HEK293 (cell line): ENCODE measurements around the gene NOC4L.
A peak's percentile ranks its signal among the peaks of the same experiment; 100 is the strongest.

ENCODE experiments used
- CTCF ChIA-PET: fragments of 350-600 bp; formaldehyde crosslinking; extraction: SDS; loops from one replicate; lab custom pipeline; 2021; ENCODE audit warnings: antibody characterized with exemption; lab: Yijun Ruan, JAX
- POLR2A ChIA-PET: fragments of 300-600 bp; formaldehyde crosslinking; extraction: SDS; loops from one replicate; lab custom pipeline; 2020; ENCODE audit warnings: antibody characterized with exemption, inconsistent platforms; lab: Yijun Ruan, JAX
- H3K27ac ChIP-seq: fragments of 200-500 bp; sonication (Bioruptor generic); 2 replicates; pipeline ENCODE4 v1.5.1; 2014; ENCODE audit warnings: low read depth, low read length, control low read depth, inconsistent platforms; ENCODE audit errors: extremely low read depth
- H3K36me3 ChIP-seq, 2 experiments: fragments of 200-500 bp in 1 of 2; sonication (Bioruptor generic) in 1 of 2; 1 replicate in 1 of 2; 2 replicates in 1 of 2; pipeline ENCODE4 v1.5.1; 2014 to 2017; ENCODE audit warnings: inconsistent platforms in 2 of 2, low read length in 2 of 2; ENCODE audit not compliant: control insufficient read depth in 2 of 2, insufficient read depth in 1 of 2
- H3K4me1 ChIP-seq: fragments of 200-500 bp; sonication (Bioruptor generic); 2 replicates; pipeline ENCODE4 v1.5.1; 2014; ENCODE audit warnings: mild to moderate bottlenecking, low read length, inconsistent platforms; ENCODE audit not compliant: control insufficient read depth, insufficient read depth
- H3K4me3 ChIP-seq: 2 replicates; pipeline ENCODE4 v1.5.1; 2011; ENCODE audit warnings: low read depth, mild to moderate bottlenecking, control low read depth, low read length, moderate library complexity
- H3K9me3 ChIP-seq: fragments of 200-500 bp; sonication (Bioruptor generic); 2 replicates; pipeline ENCODE4 v1.5.1; 2014; ENCODE audit warnings: low read depth, low read length, inconsistent platforms; ENCODE audit not compliant: control insufficient read depth, insufficient read depth
- KLF1 ChIP-seq: fragments of 450-650 bp; formaldehyde crosslinking; IDR thresholded peaks from 2 replicates; pipeline ENCODE4 v1.5.1; 2016; ENCODE audit warnings: missing biosample characterization, missing genetic modification characterization
- KLF17 ChIP-seq: fragments of 450-650 bp; formaldehyde crosslinking; IDR thresholded peaks from 2 replicates; pipeline ENCODE4 v1.5.1; 2016; ENCODE audit warnings: missing biosample characterization, missing genetic modification characterization
- OVOL3 ChIP-seq: fragments of 450-650 bp; formaldehyde crosslinking; IDR thresholded peaks from 2 replicates; pipeline ENCODE4 v1.5.1; 2016; ENCODE audit warnings: missing biosample characterization, missing genetic modification characterization
- PATZ1 ChIP-seq: fragments of 450-650 bp; formaldehyde crosslinking; IDR thresholded peaks from 2 replicates; pipeline ENCODE4 v1.5.1; 2016; ENCODE audit warnings: missing biosample characterization, missing genetic modification characterization
- SCRT1 ChIP-seq: fragments of 450-650 bp; formaldehyde crosslinking; IDR thresholded peaks from 2 replicates; pipeline ENCODE4 v1.5.1; 2016; ENCODE audit warnings: missing biosample characterization, missing genetic modification characterization, borderline replicate concordance
- SETDB1 ChIP-seq: IDR thresholded peaks from one replicate; pipeline ENCODE4 v1.6.1; 2017; ENCODE audit warnings: mild to moderate bottlenecking, low read length, moderate library complexity, mixed read lengths; ENCODE audit not compliant: insufficient read length
- TRIM28 ChIP-seq: IDR thresholded peaks from 2 replicates; pipeline ENCODE4 v1.6.1; 2011; ENCODE audit warnings: low read length, control low read depth, borderline replicate concordance
- ZBTB17 ChIP-seq: fragments of 450-650 bp; formaldehyde crosslinking; IDR thresholded peaks from 2 replicates; pipeline ENCODE4 v1.5.1; 2016; ENCODE audit warnings: missing biosample characterization, missing genetic modification characterization
- ZNF175 ChIP-seq: fragments of 450-650 bp; formaldehyde crosslinking; IDR thresholded peaks from 2 replicates; pipeline ENCODE4 v1.5.1; 2016; ENCODE audit warnings: missing biosample characterization, missing genetic modification characterization
- ZNF18 ChIP-seq: fragments of 450-650 bp; formaldehyde crosslinking; IDR thresholded peaks from 2 replicates; pipeline ENCODE4 v1.5.1; 2016; ENCODE audit warnings: missing biosample characterization, missing genetic modification characterization
- ZNF2 ChIP-seq: fragments of 450-650 bp; formaldehyde crosslinking; IDR thresholded peaks from 2 replicates; pipeline ENCODE4 v1.5.1; 2016; ENCODE audit warnings: missing biosample characterization, missing genetic modification characterization
- ZNF302 ChIP-seq: fragments of 450-650 bp; formaldehyde crosslinking; IDR thresholded peaks from 2 replicates; pipeline ENCODE4 v1.5.1; 2016; ENCODE audit warnings: missing biosample characterization, missing genetic modification characterization, low read depth
- ZNF571 ChIP-seq: fragments of 450-650 bp; formaldehyde crosslinking; IDR thresholded peaks from 2 replicates; pipeline ENCODE4 v1.5.0; 2017; ENCODE audit warnings: missing biosample characterization, missing genetic modification characterization
- ZNF580 ChIP-seq: fragments of 450-650 bp; formaldehyde crosslinking; IDR thresholded peaks from 2 replicates; pipeline ENCODE4 v1.5.1; 2016; ENCODE audit warnings: missing biosample characterization, missing genetic modification characterization
- ZNF621 ChIP-seq: fragments of 450-650 bp; formaldehyde crosslinking; IDR thresholded peaks from 2 replicates; pipeline ENCODE4 v1.5.1; 2017; ENCODE audit warnings: missing biosample characterization, missing genetic modification characterization
- ZNF670 ChIP-seq: fragments of 450-650 bp; formaldehyde crosslinking; IDR thresholded peaks from 2 replicates; pipeline ENCODE4 v1.5.1; 2016; ENCODE audit warnings: missing biosample characterization, missing genetic modification characterization, low read depth
- ZSCAN5A ChIP-seq: fragments of 450-650 bp; formaldehyde crosslinking; IDR thresholded peaks from 2 replicates; pipeline ENCODE4 v1.5.1; 2016; ENCODE audit warnings: missing biosample characterization, missing genetic modification characterization
- ZXDB ChIP-seq: fragments of 450-650 bp; formaldehyde crosslinking; IDR thresholded peaks from 2 replicates; pipeline ENCODE4 v1.5.1; 2016; ENCODE audit warnings: missing biosample characterization, missing genetic modification characterization
- TF ChIP-seq, protein P1 (sequence below): fragments of 450-650 bp; formaldehyde crosslinking; IDR thresholded peaks from 2 replicates; pipeline ENCODE4; 2016; ENCODE audit warnings: missing biosample characterization, missing genetic modification characterization
- TF ChIP-seq, protein P2 (sequence below): fragments of 450-650 bp; formaldehyde crosslinking; IDR thresholded peaks from 2 replicates; pipeline ENCODE4 v1.5.1; 2016; ENCODE audit warnings: missing biosample characterization, missing genetic modification characterization
- TF ChIP-seq, protein P3 (sequence below): fragments of 450-650 bp; formaldehyde crosslinking; IDR thresholded peaks from 2 replicates; pipeline ENCODE4 v1.5.1; 2016; ENCODE audit warnings: missing biosample characterization, missing genetic modification characterization
- TF ChIP-seq, protein P4 (sequence below): fragments of 450-650 bp; formaldehyde crosslinking; IDR thresholded peaks from 2 replicates; pipeline ENCODE4 v1.5.1; 2016; ENCODE audit warnings: missing biosample characterization, missing genetic modification characterization

The NOC4L gene

DNA sequence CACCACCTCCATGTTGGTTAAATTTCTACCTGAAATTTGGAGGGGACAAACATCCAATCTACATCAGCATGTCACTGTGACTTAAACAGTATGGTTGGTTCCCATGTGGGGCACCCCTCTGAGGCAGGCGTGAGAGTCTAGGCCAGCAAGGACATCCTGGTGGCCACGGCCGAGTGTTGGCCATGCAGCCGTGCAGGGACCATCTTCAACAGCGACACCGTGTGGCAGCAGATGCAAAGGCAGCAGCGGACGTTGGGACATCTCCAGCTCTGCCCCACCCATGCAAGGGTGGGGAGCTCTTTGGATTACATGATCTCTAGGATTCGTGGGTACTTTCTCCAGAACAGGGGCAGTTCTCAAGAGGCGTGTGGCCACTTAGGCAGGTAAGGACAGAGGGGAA is 49.8 kb downstream of the NOC4L start:
- Histone ChIP-seq H3K4me1 (peaks cover 9% of the 10 kb centered on the region), H3K4me3 (no peak overlapping the region), H3K27ac (no peak overlapping the region)
- CTCF ChIA-PET = interaction anchor here (0.6 to 1.8 kb wide), 10 partner anchors 10 to 220 kb away, joined by 3 to 7 read pairs (median 4); no protein-coding TSS in a partner anchor
- TF ChIP-seq KLF1 = peak; percentile 72
- no peak for TF ChIP-seq ZNF571
- TF ChIP-seq ZSCAN5A = no peak
- TF ChIP-seq, protein P1, sequence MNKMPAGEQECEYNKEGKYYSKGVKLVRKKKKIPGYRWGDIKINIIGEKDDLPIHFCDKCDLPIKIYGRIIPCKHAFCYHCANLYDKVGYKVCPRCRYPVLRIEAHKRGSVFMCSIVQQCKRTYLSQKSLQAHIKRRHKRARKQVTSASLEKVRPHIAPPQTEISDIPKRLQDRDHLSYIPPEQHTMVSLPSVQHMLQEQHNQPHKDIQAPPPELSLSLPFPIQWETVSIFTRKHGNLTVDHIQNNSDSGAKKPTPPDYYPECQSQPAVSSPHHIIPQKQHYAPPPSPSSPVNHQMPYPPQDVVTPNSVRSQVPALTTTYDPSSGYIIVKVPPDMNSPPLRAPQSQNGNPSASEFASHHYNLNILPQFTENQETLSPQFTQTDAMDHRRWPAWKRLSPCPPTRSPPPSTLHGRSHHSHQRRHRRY (tag by site-specific recombination) = no peak
- no peak for TF ChIP-seq ZNF18 (tag by site-specific recombination)
- TF ChIP-seq ZNF670 = no peak
- TF ChIP-seq, protein P2, sequence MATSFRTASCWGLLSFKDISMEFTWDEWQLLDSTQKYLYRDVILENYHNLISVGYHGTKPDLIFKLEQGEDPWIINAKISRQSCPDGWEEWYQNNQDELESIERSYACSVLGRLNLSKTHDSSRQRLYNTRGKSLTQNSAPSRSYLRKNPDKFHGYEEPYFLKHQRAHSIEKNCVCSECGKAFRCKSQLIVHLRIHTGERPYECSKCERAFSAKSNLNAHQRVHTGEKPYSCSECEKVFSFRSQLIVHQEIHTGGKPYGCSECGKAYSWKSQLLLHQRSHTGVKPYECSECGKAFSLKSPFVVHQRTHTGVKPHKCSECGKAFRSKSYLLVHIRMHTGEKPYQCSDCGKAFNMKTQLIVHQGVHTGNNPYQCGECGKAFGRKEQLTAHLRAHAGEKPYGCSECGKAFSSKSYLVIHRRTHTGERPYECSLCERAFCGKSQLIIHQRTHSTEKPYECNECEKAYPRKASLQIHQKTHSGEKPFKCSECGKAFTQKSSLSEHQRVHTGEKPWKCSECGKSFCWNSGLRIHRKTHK = no peak
- TF ChIP-seq TRIM28 = peak; percentile 45; the same call in 1 of the 2 replicates
- no peak for TF ChIP-seq ZXDB
- no peak for TF ChIP-seq ZNF580
- peak; percentile 92 for TF ChIP-seq SETDB1
- TF ChIP-seq KLF17 (tag by site-specific recombination) = peak; percentile 60; the same call in 1 of the 2 replicates
- TF ChIP-seq ZNF2 (tag by site-specific recombination) = peak; percentile 100
- TF ChIP-seq ZNF621 (tag by site-specific recombination) = no peak
- TF ChIP-seq, all 188 proteins: peak for 5
- POLR2A ChIA-PET = no interaction called here
- no peaks in the 10 kb centered on the region for H3K9me3 ChIP-seq
- no peaks in the 10 kb centered on the region for H3K36me3 ChIP-seq

DNA sequence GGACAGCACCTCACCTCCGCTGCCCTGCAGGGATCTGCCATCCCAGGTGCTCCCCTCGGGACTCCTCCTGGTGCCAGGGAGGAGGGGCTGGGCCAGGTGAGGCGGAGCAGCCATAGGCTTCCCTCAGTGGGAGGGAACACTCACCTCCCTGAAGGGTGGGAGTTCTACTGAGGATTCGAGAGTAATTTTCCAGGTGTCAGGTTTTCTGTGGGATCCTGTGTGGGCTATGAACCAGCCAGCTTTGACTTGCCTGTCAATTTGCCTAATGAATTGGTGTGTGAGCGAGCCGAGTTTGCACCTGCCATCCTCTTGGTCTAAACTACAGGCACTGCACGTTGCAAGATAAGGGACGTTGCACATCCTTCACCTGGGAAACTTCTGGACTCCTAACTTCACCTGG is 50.3 kb downstream of the NOC4L start:
- Histone ChIP-seq H3K4me3 (no peak overlapping the region), H3K36me3 (no peaks in the 10 kb centered on the region), H3K27ac (no peak overlapping the region), H3K4me1 (peaks cover 6% of the 10 kb centered on the region), H3K9me3 (no peaks in the 10 kb centered on the region)
- ChIA-PET CTCF (interaction anchor here (0.6 to 1.8 kb wide), 8 partner anchors 10 to 220 kb away, joined by 3 to 7 read pairs (median 4); no protein-coding TSS in a partner anchor), POLR2A (no interaction called here)
- TF ChIP-seq ZBTB17 (tag by site-specific recombination) (no peak), PATZ1 (tag by site-specific recombination) (no peak), ZNF302 (tag by site-specific recombination) (no peak), OVOL3 (no peak), ZNF175 (tag by site-specific recombination) (no peak), SCRT1 (no peak)
- TF ChIP-seq, protein P3, sequence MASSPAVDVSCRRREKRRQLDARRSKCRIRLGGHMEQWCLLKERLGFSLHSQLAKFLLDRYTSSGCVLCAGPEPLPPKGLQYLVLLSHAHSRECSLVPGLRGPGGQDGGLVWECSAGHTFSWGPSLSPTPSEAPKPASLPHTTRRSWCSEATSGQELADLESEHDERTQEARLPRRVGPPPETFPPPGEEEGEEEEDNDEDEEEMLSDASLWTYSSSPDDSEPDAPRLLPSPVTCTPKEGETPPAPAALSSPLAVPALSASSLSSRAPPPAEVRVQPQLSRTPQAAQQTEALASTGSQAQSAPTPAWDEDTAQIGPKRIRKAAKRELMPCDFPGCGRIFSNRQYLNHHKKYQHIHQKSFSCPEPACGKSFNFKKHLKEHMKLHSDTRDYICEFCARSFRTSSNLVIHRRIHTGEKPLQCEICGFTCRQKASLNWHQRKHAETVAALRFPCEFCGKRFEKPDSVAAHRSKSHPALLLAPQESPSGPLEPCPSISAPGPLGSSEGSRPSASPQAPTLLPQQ (tag by site-specific recombination) = no peak
- TF ChIP-seq, protein P4, sequence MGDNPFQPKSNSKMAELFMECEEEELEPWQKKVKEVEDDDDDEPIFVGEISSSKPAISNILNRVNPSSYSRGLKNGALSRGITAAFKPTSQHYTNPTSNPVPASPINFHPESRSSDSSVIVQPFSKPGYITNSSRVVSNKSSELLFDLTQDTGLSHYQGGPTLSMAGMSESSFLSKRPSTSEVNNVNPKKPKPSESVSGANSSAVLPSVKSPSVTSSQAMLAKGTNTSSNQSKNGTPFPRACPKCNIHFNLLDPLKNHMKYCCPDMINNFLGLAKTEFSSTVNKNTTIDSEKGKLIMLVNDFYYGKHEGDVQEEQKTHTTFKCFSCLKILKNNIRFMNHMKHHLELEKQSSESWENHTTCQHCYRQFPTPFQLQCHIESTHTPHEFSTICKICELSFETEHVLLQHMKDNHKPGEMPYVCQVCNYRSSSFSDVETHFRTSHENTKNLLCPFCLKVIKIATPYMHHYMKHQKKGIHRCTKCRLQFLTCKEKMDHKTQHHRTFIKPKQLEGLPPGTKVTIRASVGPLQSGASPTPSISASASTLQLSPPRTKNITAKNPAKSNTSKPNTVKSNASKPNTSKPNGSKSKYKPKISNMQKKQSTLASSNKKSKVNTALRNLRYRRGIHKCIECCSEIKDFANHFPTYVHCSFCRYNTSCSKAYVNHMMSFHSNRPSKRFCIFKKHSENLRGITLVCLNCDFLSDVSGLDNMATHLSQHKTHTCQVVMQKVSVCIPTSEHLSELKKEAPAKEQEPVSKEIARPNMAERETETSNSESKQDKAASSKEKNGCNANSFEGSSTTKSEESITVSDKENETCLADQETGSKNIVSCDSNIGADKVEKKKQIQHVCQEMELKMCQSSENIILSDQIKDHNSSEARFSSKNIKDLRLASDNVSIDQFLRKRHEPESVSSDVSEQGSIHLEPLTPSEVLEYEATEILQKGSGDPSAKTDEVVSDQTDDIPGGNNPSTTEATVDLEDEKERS (tag by site-specific recombination) = no peak
